ENCODE measurements around the gene DNLZ.

GRCh38 chr9:136329211-136329627 lies 34.3 kb downstream of the DNLZ start:
- TF ChIP-seq YY1 (IDR thresholded peaks at IDR 0.05; ENCODE audit: insufficient read depth, insufficient read length) (no peak), ZNF274 (IDR thresholded peaks at IDR 0.05; ENCODE audit: low read depth, low read length) (no peak), SUZ12 (IDR thresholded peaks at IDR 0.05; ENCODE audit: extremely low read depth, insufficient read depth, insufficient read length) (no peak)
